HG03571 (cell line): ENCODE data around the gene ANGPTL4.
"Not testable (repeated sequence)": the region's sequence is repeated elsewhere in the genome, so short reads cannot be mapped to it uniquely, and the experiment has no call there.

ENCODE experiments used
- ATAC-seq: cut with Tn5 transposase; IDR thresholded peaks from one replicate; pipeline ENCODE4 v1.9.1; 2021; ENCODE audit not compliant: unreplicated experiment

Gene ANGPTL4

DNA sequence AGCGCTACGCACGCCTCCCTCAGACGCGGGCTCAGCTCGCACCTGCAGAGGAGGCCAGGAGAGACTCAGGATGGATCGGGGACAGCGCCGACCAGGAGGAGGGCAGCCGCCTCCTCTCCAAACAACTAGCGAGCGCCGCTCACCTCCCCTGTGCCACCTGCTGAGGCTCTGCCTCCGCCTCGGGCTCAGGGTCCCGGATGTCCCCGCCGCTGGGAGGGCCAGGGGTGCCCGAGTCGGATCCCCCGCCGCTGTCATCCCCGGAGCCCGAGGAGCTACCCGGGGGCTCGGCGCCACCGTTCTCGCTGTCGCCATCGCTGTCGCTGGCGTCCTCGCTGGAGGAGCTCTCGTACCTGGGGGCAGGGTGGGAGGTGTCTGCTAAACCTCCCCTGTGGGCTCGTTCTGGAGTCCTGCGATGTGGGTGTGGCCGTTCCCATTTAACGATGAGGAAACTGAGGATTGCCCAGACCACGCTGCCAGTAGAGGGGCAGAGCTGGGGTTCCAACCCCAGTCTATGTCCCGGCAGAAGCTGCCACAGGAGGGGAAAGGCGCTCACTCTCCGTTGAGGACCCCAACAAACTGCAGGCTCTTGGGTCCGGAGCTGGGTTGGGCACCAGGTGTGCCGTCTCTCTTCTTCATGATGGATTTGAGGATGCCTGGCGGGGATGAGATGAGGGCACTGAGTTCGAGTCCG is 30.0 kb upstream of the ANGPTL4 start:
- no peak for ATAC-seq

- ATAC-seq: no peak
These were observed 29.3 kb upstream of the ANGPTL4 start for GRCh38 chr19:8334458-8335342.

DNA sequence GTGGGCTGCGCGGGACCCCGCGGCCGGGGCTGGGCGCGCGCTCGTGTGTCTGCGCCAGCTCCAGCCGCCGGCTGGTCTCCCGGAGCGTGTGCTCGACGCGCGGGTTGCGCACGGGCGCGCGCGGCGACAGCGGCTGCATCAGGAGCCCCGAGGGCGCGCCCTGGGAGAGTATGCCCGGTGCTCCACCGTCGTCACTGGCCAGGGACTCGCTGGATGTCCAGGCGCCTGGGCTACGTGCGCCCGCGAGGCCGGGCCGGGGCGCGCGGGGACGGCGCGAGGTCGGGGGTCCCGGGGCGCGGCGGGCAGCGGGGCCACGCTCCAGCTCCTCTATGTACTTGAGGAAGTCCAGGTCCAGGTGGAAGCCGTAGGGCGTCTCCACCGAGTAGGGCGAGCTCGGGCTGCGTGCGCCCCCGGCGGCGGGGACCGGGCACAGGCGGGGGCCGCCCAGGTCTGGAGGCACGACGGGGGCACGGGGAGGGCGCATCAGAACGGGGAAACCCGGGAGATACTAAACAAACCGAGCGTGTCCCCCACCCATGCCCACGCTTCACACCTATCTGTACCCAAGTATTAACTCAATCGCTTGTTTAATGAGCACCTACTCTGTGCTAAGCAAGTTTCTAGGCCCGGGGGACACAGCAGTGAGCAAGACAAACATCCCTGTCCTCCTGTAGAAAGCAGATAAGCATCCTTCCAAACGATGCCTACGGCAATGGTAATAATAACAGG is 28.4 kb upstream of the ANGPTL4 start:
- no peak for ATAC-seq

- no peak for ATAC-seq
These were observed 27.8 kb upstream of the ANGPTL4 start for GRCh38 chr19:8336072-8336569.

DNA sequence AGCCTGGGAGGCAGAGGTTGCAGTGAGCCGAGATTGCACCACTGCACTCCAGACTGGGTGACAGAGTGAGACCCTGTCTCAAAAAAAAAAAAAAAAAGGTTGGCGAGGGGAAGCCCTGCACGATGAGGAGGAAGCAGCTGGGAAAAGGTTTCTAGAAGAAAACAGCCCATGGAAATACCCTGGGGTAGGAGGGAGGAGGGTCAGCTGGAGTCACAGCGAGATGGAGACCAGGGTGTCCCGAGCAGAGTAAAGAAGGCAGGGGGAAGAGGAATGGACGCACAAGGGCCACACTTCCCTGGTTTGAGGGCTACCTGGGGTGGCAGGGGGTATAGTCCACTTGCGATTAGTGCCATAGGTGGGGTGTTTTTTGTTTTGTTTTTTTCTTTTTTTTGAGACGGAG is 27.3 kb upstream of the ANGPTL4 start:
- no peak for ATAC-seq

DNA sequence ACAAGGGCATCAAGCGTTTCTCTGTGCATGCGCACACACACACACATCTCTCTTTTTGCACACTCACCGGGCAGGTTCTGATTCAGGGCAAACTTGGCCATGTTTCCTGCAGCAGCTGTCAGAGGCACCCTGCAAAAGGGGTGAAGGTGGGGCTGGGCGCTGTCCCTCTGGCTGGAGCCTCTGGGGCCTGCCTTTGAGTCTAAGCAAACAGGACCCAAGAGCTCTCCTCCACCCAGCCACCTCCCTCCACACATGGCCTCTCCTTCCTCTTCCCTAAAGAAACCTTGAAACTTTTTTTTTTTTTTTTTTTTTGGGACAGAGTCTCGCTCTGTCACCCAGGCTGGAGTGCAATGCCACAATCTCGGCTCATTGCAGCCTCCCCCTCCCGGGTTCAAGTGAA is 26.2 kb upstream of the ANGPTL4 start:
- no peak for ATAC-seq

DNA sequence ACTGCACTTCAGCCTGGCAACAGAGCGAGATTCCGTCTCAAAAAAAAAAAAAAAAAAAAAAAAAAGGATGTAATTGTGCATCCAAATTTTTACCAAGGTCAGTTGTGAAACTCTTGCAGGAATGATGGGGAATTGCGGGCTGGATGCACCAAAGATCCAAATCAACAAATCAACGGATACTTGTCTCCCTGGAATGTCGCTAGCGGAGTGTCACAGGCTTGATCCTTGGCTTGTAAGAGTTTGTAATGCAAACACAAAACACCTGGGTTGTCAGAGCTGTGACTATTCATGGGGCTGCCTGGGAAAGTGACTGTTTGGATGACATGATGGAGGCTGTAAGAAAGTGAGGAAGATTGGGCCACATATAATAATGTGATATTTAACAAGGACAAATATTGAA is 25.1 kb upstream of the ANGPTL4 start:
- no peak for ATAC-seq

DNA sequence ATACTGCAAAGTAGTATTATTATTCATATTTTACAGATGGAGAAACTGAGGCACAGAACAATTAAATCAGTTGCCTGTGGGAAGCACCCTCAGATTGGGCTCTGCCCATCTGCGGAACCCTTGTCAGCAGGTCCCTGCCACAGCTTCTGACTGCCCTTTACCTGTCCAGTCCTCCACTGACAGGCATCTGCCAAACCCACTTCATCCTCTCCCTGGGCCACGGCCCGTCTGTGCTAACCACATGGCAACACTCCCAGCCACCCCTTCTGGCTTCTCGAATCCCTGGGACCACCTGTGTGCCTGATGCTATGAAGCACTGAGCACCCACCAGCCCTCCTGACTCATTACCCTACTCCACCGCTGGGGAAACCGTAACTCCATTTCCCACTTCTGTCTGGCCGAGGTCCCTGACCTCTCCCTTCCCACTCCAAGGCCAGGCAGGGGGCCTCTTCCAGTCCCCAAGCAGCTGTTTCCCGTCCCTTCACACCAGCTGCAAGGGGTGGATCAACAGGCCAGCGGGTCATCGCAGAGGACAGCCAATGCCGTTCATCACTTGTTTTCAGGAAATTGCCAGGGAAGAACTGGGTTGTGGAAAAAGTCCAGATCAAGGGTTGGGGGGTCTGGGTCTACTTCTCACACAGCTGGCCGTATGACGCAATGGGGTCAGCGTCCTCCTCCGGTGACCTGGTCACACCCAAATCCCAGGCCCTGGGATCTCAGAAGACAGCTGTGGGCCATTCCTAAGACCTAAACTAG is 23.4 kb upstream of the ANGPTL4 start:
- ATAC-seq: no peak

DNA sequence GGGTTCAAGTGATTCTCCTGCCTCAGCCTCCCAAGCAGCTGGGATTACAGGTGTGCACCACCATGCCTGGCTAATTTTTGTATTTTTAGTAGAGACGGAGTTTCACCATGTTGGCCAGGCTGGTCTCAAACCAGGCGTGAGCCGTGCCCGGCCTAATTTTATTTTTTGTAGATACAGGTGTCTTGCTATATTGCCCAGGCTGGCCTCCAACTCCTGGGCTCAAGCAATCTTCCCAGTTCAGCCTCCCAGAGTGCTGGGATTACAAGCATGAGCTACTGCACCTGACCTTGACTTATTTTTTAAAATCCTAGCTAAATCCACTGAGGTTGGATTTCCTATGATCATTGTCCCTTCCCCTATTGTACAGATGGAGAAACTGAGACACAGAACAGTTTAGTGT is 22.5 kb upstream of the ANGPTL4 start:
- ATAC-seq: not testable (repeated sequence)

DNA sequence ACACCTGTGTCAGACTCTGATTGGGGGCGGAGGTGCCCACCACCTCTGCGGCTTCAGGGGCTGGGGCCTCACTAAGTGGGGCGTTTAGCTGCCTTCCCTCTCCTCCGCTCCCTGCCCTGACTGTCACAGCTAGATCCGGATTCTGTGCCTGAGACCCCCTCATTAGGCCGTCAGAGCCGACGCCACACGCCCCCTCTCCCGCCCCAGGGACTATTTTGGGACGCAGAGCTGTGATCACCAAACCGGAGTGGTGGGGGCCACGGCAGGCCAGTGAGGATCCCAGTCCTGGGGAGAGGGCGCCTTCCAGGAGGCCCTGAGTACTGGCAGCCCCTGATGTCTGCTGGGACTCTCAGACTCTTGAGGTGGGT is 21.7 kb upstream of the ANGPTL4 start:
- no peak for ATAC-seq

DNA sequence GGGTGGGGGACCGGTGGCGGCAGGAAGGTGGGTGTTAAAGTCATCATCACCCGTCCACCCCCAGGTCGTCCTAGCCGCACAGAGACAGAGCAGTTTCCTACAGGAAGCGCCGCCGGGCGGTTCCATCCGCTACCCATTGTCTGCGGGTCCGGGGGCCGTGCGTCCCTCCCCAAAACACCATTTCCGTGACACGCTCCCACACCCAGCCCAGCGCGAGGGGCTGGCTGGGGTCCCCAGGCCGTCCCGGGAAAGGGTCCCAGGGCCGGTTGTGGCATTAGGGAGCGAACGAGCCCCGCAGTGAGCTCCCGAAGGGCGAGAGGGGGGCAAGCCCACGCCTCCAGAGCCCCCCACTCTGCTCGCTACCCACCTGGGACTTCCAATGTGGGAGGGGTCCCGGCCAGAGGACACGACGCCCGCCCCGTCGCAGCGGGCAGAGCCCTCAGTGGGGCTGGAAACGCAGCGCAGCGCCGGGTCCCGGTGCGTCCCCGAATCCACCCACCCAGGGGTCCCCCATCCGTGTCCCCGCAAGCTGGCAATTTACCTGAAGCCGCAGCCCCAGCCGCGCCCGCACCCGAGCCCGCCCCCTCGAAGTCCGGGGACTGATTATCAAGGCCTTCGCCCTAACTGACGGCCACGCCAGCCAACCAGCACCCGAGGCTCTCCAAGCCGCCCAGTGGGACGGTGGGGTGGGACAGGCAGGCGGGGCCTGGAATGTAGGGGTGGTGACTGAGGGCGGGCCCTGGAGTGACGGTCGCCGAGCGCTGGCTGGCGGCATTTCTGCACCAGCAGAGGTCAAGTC is 21.1 kb upstream of the ANGPTL4 start, which contains the start of gene KANK3:
TSS of gene KANK3 (minus strand) at position 579 of the 799 bp plus-strand sequence. CDS start 5,434 bp downstream, outside the sequence.
- peak; percentile 84 for ATAC-seq

- ATAC-seq: no peak
These were observed 20.5 kb upstream of the ANGPTL4 start for GRCh38 chr19:8343483-8343844.

DNA sequence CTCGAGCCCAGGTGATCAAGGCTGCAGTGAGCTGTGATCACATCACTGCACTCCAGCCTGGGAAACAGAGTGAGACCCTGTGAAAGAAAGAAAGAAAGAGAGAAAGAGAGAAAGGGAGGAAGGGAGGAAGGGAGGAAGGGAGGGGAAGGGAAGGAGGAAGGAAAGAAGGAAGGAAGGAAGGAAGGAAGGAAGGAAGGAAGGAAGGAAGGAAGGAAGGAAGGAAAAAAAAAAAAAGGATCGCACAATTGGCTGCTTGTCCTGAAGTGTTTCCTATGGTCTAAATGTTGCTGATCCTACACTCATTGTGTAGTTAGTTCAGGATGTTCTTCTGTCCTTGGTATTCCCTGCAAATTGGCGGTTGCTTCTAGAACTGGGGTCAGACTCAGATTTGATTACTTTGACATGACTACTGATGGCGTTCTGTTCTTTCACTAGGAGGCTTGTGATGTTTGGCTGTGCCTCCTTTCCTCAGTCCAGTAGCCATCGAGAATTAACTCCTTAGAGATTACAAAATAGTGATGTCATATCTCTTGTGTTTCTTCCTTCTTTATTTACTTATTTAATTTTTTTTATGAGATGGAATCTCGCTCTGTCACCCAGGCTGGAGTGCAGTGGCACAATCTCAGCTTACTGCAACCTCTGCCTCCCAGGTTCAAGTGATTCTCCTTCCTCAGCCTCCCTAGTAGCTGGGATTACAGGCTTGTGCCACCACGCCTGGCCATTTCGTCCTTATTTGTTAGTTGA is 14.2 kb upstream of the ANGPTL4 start:
- not testable (repeated sequence) for ATAC-seq

DNA sequence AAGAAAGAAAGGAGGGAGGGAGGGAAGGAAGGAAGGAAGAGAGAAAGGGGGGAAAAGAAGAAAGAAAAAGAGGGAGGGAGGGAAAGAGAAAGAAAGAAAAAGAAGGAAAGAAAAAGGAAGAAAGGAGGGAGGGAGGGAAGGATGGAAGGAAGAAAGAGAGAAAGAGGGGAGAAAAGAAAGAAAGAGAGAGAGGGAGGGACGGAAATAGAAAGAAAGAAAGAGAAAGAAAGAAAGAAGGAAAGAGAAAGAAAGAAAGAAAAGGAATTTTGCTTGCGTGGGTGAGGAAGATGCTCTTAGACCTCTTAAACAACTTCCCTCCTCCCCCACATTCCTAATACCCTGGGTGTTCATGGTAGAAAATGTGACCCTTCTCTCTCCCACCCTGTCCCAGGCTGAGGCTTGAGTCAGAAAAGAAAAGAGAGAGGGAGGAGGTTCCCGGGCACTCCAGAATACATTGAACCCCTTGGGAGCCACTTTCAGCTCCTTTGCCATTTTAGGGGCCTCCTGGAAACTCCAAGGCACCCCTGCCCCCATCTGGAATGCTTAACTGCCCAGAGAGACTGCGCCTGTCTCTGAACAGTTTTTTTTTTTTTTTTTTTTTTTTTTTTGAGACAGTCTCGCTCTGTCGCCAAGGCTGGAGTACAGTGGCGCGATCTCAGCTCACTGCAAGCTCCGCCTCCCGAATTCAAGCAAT is 11.7 kb upstream of the ANGPTL4 start:
- no peak for ATAC-seq

GRCh38 chr19:8352845-8353244 is 11.1 kb upstream of the ANGPTL4 start:
- ATAC-seq: not testable (repeated sequence)

DNA sequence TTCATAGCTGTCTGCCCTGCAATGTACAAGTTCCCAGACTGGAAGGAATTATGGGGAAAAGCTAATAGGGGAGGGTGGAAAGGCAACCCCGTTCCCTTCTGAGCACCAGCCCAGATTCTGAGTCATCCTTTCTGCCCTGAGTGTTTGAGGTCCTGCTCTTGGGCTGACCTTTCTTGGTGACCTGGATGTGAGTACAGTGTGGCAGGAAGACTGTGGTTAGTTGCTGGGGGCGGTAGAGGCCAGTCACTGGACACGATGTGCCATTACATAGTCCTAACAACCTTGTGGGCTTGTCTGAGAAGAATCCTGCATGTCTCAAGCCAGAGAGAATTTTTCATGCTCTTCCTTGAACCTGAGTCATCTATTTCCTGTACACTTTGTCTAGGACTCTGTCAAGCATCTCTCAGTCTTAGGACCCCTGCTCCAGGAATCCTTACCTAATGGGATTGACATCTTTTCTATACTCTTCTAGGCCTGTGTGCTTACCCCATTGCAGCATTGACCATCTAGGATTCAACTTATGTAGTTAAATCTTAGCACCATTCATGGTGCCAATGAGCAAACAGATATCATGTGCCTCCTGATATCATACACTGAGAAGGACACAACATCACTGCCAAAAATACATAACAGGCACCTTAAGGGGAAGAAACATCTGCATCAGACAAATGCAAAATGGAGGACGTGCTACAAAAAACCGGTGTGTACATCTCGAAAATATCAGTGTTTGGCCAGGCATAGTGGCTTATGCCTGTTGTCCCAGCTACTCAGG is 8.1 kb upstream of the ANGPTL4 start:
- ATAC-seq: no peak

DNA sequence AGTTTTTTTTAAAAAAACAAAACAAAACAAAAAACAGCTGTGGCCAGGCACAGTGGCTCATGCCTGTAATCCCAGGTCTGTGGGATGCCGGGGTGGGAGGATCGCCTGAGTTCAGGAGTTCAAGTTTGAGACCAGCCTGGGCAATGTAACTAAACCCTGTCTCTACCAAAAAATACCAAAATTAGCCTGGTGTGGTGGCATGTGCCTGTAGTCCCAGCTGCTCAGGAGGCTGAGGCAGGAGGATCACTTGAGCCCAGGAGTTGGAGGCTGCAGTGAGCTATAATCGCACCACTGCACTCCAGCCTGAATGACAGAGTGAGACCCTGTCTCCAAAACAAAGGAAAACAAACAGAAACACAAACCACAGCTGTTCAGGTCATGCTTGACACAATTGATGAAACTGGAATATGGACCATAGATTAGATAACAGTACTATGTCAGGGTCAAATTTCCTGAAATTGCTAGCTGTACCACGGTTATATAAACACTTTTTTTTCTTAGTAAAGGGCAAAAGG is 6.9 kb upstream of the ANGPTL4 start:
- ATAC-seq: no peak

DNA sequence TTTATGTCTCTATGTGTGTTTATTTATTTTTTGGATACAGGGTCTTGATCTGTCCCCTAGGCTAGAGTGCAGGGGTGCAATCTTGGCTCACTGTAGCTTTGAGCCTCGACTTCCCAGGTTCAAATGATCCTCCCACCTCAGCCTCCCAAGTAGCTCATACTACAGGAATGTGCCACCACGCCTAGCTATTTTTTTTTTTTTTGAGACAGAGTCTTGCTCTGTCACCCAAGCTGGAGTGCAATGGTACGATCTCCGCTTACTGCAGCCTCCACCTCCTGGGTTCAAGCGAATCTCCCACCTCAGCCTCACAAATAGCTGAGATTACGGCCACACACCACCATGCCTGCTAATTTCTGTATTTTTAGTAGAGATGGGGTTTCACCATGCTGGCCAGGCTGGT is 5.0 kb upstream of the ANGPTL4 start:
- ATAC-seq: no peak
